GM12865 (cell line): ENCODE data around the gene PELI3.
A peak's percentile ranks its signal among the peaks of the same experiment; 100 is the strongest.

ENCODE experiments used
- DNase-seq: peaks from one replicate; pipeline ENCODE4 v3.0.0; 2010; ENCODE audit warnings: low read depth
- H3K4me3 ChIP-seq: 2 replicates; pipeline ENCODE4 v1.5.1; 2011; ENCODE audit warnings: mild to moderate bottlenecking, low read depth, low read length, control low read depth
- TF ChIP-seq, protein P1 (sequence below): IDR thresholded peaks from 2 replicates; pipeline ENCODE4 v1.5.1; 2011; ENCODE audit warnings: low read length, control low read depth, low read depth, inconsistent platforms; ENCODE audit not compliant: insufficient read depth; ENCODE audit errors: missing control alignments

Gene PELI3

GRCh38 chr11:66492161-66492865 is 25.6 kb downstream of the PELI3 start:
- no peak for DNase-seq
- TF ChIP-seq, protein P1, sequence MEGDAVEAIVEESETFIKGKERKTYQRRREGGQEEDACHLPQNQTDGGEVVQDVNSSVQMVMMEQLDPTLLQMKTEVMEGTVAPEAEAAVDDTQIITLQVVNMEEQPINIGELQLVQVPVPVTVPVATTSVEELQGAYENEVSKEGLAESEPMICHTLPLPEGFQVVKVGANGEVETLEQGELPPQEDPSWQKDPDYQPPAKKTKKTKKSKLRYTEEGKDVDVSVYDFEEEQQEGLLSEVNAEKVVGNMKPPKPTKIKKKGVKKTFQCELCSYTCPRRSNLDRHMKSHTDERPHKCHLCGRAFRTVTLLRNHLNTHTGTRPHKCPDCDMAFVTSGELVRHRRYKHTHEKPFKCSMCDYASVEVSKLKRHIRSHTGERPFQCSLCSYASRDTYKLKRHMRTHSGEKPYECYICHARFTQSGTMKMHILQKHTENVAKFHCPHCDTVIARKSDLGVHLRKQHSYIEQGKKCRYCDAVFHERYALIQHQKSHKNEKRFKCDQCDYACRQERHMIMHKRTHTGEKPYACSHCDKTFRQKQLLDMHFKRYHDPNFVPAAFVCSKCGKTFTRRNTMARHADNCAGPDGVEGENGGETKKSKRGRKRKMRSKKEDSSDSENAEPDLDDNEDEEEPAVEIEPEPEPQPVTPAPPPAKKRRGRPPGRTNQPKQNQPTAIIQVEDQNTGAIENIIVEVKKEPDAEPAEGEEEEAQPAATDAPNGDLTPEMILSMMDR, result no peak
- no peak overlapping the region for H3K4me3 ChIP-seq

DNA sequence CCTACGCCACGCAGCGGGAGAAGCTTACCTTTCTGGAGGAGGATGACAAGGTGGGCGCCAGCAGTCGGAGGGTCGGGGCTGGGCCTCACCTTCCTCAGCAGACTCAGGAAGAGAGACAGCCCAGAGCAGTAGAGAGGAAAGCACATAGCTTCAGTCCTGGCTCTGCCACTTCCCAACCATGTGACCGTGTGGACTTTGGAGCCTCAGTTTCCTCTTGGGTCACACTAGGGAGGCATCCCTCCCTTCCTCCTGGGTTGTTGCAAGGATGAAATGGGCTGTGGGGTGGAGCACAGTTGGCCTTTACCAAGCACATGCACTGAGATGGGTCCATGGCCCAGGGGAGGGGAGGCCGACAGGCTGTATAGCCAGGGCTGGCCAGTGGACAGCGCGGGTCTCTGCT is 26.4 kb downstream of the PELI3 start:
- TF ChIP-seq, protein P1, result no peak
- no peak for DNase-seq
- H3K4me3 ChIP-seq, result no peak overlapping the region

DNA sequence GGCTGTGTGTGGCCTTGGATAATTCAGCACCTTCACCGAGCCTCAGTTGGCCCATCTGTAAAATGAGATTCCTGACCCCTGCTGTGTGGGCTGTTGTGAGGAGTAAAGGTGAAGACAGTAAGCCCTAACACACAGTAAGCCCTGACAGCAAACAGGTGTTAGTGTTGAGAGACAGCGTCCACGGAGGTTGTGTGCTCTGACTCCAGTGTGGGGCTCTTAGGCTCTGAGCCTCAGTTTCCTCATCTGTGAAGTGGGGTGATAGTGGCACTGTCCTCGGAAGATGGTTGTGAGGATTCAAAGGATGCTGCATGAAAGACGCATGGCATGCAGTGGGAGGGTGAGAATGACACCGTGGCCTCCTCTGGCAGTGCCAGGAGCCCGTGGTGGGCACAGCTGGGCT is 27.8 kb downstream of the PELI3 start:
- TF ChIP-seq, protein P1, result no peak
- H3K4me3 ChIP-seq, result no peak overlapping the region
- no peak for DNase-seq

GRCh38 chr11:66494935-66495334 is 28.2 kb downstream of the PELI3 start:
- H3K4me3 ChIP-seq, result no peak overlapping the region
- TF ChIP-seq, protein P1, result no peak
- no peak for DNase-seq

DNA sequence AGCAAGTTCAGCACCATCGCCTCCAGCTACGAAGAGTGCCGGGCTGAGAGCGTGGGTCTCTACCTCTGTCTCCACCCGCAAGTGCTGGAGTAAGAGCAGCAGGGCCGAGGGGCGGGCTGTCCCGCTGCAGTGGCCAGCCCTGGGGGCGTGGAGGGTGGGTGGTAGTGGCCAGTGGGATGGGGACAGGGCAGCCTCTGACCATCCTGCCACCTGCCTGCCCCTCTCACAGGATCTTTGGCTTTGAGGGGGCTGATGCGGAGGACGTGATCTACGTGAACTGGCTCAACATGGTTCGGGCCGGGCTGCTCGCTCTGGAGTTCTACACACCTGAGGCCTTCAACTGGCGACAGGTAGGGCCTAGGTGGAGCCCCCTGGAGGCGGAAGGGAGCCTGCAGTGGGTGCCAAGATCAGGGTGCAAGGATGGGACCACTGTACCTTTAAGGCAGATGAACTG is 28.7 kb downstream of the PELI3 start:
- TF ChIP-seq, protein P1, result peak; percentile 28
- no peak overlapping the region for H3K4me3 ChIP-seq
- DNase-seq, result no peak

DNA sequence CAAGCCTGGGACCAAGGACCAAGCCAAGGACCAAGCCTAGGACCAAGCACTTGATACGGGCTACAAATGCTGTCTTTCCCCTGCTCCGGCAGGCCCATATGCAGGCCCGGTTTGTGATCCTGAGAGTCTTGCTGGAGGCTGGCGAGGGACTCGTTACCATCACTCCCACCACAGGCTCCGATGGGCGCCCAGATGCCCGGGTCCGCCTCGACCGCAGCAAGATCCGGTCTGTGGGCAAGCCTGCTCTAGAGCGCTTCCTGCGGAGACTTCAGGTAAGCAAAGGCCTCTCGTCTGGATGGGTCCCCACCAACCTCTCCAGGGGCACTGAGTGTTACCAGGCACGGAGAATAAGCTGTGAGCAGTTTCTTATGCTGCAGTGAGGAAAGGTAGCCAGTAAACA is 30.5 kb downstream of the PELI3 start:
- no peak overlapping the region for H3K4me3 ChIP-seq
- TF ChIP-seq, protein P1, result no peak
- DNase-seq, result no peak

- TF ChIP-seq, protein P1, result no peak
- H3K4me3 ChIP-seq, result no peak overlapping the region
- no peak for DNase-seq
These were observed 31.8 kb downstream of the PELI3 start for GRCh38 chr11:66498506-66498905.
